HCEC 1CT (cell line): ENCODE measurements around the gene SEC14L5.

Experiments
- DNase-seq: peaks from one replicate; pipeline ENCODE4 v3.0.0-alpha.2; 2017

The SEC14L5 gene

GRCh38 chr16:4987580-4988374 lies 29.6 kb downstream of the SEC14L5 start:
- no peak for DNase-seq

- no peak for DNase-seq
Measured at GRCh38 chr16:4988647-4989046, 30.5 kb downstream of the SEC14L5 start.

DNA sequence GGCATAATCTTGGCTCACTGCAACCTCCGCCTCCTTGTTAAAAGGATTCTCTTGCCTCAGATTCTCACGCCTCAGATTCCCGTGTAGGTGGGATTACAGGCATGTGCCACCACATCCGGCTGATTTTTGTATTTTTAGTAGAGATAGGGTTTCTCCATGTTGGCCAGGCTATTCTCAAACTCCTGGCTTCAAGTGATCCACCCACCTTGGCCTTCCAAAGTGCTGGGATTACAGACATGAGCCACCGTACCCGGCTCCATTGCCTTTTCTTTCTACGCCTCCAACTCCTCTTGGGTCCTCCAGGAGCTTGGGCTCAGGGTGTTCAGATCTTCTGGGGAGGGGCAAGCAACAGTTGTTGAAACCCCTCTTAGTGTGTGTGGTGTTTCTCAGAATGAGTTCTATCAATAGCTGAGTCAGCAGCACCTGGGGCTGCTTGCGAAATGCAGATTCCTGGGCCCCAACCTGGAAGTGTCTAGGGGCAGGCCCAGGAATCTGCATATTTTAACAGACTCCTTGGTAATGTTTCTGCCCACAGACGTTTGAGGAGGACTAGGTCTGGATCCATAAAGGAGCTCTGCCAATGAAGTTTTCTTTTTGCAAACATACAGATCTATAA lies 31.4 kb downstream of the SEC14L5 start:
- no peak for DNase-seq

DNA sequence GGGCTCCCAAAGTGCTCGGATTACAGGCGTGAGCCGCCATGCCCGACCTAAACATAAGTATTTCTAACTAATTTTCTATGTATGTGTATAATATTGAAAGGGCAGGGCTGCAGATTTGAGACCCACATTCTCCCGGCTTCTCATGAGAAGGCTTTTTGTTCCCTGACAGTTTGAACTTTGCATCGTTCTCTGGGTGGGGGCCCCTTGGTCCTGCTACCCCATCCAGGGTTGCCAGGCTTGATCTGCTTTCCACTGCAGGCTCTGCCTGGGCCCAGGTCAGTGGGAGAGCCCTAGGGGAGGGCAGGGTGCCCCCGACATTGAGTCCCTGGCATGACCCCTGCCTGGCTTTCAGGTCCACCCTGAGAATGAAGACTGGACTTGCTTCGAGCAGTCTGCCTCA lies 32.3 kb downstream of the SEC14L5 start:
- DNase-seq = no peak

DNA sequence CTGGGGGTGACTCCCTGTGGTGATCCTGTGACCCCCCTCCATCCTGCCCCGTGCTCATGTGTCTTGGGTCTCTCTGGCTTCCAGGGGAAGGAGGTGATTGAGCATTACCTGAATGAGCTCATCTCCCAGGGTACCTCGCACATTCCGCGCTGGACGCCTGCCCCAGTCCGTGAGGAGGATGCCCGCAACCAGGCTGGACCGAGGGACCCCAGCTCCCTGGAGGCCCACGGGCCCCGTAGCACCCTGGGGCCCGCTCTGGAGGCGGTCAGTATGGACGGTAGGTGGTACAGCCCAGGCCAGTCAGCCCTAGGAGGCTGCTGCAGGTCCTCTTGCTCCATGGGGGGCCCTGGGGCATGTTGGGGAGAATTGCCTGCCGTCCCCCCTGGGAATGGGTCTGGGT lies 33.6 kb downstream of the SEC14L5 start:
- DNase-seq = no peak

DNA sequence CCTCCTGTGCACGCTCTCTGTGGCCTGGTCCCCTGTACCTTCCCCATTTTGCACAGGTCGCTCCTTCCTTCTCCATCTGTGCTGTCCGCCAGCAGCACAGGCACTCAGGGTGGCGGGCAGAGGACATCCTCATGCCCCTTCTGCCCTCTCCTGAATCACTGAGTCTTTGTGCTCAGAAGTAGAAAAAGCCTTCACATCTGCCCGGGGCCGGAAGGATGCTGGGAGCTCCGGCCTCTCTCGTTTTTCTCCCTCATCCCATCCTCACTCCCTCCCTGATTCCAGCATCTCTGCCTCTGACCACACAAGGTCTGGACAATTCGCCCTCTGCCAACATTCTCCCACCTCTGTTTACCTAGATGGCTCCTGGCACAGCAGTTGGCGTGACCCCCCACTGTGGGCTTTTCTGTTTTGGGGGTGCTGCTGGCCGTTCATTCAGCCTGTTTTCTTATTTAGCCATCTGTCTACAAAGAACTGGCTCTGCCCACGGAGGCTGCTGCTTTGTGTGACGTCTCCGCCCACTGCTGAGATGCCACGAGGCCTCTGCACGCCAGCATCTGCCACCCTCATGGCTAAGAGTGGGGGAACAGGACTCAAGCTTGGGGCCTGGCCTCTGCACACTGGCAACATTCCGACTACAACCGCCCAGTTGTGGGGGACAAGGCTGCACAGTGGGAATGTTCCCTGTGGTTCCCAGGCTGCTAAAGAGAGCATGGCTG lies 36.7 kb downstream of the SEC14L5 start:
- DNase-seq = no peak

- DNase-seq = no peak
Measured at GRCh38 chr16:5000573-5001001, 42.5 kb downstream of the SEC14L5 start.

DNA sequence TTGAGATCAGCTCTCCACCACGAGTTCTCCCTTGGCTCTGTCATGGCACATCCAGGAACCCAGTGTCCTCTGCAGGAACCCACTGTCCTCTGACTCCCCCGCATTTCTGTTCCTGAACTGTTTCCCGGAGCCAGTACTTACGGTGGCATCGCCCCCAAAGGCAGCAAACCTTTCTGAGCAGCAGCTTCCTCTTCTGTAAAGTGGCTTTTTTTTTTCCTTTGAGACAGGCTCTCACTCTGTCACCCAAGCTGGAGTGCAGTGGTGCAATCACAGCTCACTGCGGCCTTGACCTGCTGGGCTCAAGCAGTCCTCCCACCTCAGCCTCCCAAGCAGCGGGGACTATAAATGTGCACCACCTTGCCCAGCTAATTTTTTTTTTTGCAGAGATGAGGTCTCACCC lies 43.4 kb downstream of the SEC14L5 start:
- no peak for DNase-seq

GRCh38 chr16:5001986-5002385 lies 43.9 kb downstream of the SEC14L5 start:
- no peak for DNase-seq

DNA sequence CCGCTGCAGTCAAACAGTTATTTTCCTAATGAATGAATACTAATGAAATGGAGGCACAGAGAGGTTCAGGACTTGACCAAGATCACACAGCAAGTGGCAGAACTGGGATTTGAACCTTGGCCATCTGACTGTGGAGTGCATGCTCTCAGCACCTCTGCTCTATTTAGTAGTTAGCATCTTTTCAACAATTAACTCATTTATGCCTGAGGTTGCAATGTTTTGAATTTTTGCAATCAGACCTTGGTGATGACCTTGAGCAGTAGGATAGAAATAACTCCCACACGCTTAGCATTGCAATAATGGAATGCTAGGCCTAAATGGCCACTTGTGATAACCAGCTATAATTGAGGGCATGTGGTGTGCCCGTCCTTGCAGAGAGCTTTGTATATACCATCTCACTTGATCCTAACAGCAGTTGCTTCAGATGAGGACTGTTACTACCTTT lies 44.6 kb downstream of the SEC14L5 start:
- DNase-seq = no peak

DNA sequence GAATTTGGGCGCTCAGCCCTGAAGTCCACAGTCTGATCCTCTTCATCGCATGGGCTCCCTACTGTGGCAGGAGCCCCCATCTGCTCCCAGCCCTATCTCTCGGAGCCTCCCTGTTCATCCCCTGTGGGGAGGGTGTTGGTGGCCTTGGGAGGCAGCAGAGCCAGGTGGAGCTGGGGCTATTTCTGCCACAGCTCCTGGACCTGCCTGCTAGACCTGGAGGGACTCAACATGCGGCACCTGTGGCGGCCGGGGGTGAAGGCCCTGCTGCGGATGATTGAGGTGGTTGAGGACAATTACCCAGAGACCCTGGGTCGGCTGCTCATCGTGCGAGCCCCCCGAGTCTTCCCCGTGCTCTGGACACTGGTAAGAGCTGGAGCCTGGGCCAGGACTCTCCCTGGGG lies 45.1 kb downstream of the SEC14L5 start:
- no peak for DNase-seq

- no peak for DNase-seq
Measured at GRCh38 chr16:5003828-5004227, 45.7 kb downstream of the SEC14L5 start.

DNA sequence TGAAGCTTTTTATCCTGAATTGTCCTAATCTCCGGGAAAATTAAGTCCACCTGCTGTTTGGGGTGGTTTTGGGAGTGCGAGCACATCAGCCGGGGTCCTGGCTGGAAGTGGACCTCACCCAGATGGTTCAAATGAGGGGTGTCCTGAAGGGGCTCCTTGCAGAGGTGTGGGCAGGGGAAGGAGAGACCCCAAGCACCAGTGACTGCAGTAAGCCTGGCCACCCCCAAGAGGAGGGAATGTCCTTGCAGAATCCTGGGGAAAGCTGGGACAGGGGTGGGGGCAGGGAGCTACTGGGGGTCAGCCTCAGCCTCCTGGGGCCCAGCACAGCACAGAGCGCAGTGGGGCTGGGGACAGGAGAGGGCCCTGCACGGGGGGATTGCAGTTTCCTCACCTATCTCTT lies 46.2 kb downstream of the SEC14L5 start:
- DNase-seq = no peak

- DNase-seq = no peak
Measured at GRCh38 chr16:5005916-5006315, 47.8 kb downstream of the SEC14L5 start.

DNA sequence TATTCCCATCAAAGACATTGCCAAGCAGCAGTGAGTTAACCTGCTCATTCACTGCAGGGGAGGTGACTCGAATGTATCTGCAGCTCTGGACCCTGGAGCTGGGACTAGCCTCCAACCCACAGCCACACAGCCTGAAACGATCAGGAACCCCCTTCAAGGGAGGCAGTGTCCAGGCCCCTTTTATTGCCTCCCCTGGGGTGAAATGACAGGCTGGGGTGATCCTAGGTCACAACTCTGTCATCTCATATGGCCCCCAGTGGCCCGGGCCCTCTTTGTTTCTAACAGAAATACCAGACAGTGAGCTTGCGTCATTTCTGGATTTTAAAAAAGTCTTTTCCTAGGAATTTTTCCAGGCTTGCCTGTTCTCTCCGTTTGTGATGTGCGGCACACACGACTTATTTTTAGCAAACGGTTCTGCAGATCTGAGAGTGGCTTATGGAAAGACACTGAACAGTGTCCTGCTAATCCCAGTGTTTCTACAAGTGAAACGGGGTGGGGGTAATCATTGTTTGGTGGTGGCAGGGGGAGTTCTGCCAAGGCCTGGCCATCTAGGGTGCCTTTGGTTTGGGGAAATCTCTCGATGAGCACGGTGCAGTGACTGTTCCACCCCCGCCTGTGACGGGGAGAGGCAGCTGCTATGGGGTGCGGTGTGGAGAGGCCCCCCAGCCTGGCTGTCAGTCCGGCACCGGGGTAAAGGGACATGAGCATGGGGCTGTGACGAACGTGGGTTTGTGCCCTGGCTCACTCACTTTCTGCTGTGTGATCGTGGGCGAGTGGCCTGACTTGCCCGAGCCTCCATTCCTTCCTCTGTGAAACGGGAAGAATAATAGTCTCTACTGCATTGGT lies 48.4 kb downstream of the SEC14L5 start:
- no peak for DNase-seq

DNA sequence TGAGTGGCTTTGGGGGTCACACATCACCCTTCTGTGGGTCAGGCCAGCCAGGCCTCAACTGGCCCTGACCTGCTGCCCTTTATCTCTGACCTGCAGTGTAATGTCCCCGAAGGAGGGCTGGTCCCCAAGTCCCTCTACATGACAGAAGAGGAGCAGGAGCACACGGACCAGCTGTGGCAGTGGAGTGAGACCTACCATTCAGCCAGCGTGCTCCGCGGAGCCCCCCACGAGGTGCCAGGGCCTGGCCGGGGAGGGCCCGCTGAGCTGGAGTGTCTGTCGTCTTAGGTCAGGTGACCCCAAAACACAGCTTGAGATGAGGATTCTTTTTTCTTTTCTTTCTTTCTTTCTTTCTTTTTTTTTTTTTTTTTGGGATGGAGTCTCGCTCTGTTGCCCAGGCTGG lies 49.1 kb downstream of the SEC14L5 start:
- DNase-seq = no peak

- DNase-seq = no peak
Measured at GRCh38 chr16:5008311-5008731, 50.2 kb downstream of the SEC14L5 start.

DNA sequence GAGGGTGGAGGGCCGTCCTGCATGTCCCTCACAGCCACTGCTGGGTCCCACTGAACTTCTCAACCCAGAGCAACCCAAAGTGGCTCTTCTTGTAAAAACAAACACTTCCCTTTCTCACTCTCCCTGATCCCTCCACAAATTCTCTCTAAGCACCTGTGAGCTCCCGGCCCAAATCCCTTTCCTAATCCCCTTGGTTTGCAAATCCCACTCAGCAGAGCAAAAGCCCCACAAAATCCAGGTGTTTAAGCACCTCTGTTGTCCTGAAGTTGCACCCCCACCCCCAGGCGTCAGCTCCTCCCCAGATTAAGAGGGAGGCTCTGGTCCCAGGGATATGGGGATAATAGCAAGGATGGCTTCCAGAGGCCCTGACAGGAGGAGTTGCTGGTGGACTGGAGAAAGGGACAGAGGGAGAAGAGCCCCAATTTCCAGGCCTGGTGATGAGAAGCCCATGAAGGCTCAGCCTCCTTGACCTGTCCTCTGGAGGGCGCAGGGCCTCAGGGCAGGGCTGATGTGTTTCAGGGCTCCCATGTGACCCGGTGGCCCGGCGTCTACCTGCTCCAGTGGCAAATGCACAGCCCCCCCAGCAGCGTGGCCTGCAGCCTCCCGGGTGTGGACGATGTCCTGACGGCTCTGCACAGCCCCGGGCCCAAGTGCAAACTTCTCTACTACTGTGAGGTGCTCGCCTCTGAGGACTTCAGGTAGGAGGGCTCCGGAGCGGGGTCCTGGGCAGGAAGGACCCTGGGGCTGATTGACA lies 52.6 kb downstream of the SEC14L5 start:
- no peak for DNase-seq

- no peak for DNase-seq
Measured at GRCh38 chr16:5011637-5012036, 53.5 kb downstream of the SEC14L5 start.

- DNase-seq = no peak
Measured at GRCh38 chr16:5012887-5013286, 54.8 kb downstream of the SEC14L5 start.

- DNase-seq = no peak
Measured at GRCh38 chr16:5015351-5015750, 57.2 kb downstream of the SEC14L5 start.

- no peak for DNase-seq
Measured at GRCh38 chr16:5015887-5016286, 57.8 kb downstream of the SEC14L5 start.
